Stimulated activated CD8-positive, alpha-beta memory T cell treated with anti-CD3 and anti-CD28 coated beads, Interleukin-7, amount 100 ng/mL, for 48 hours (primary cell): ENCODE results near the gene ITM2B.
"Not testable (repeated sequence)": the region's sequence is repeated elsewhere in the genome, so short reads cannot be mapped to it uniquely, and the experiment has no call there.

ENCODE experiments used
- DNase-seq, 2 donors: peaks; one replicate each; pipeline ENCODE4 v3.0.0-alpha.2; 2020; ENCODE audit warnings: low read depth in 1 of 2; ENCODE audit errors: extremely low read depth in 1 of 2

ITM2B gene

DNA sequence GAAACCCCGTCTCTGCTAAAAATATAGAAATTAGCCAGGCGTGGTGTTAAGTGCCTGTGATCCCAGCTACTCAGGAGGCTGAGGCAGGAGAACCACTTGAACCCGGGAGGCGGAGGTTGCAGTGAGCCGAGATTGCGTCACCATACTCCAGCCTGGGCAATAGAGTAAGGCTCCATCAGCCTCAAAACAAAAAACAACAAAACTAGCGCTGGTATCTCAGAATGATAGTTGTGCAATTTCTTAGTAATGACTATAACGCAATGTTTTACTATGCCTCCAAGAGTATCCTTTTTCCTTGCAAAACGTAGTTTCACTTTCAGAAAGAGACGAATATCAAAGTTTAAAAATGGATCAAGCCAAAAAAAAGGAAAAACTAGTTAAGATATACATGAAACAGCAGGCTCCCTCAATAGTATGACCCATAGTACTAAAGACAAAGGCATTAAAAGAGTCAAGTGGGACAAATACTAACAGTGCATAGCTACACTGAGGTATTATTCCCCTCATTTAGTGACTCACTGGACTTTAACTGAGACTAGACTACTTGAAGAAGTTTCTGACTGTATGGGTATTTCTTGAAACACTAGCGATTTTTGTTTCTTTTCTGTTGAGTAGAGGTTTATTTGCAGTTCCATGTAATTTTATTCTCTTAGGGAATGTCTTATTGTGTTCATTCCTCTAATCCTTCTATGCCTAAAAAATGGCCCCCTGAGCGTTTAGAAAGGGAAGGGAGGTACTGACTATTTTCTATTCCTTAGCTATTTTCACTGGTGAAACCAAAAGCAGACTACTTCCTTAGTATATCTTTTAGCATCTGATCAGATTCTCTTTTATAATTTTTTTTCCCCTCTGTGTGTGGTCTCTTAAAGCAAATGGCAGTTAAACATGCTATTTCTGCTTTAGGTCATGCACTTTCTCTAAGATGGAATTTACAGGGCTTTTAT, 10.4 kb upstream of the ITM2B start:
- DNase-seq = no peak

DNA sequence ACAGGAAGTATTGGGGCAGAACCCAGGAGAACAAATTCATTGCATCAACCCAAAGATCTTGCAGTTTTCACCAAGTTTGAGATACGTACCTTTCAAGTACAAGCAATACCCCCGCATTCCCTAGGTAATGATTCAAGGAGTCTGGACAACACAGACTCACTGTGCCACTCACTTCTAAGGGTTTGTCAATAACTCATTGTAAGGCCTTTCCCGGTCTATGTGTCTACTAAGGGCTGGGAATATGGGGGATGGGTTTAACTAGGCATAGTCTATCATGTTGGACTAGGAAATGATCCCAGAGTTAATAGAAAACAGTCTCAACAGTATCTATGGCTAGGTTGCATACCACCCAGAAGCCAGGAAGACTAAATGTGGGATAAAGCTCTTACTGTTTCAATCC, 8.3 kb upstream of the ITM2B start:
- no peak for DNase-seq

DNA sequence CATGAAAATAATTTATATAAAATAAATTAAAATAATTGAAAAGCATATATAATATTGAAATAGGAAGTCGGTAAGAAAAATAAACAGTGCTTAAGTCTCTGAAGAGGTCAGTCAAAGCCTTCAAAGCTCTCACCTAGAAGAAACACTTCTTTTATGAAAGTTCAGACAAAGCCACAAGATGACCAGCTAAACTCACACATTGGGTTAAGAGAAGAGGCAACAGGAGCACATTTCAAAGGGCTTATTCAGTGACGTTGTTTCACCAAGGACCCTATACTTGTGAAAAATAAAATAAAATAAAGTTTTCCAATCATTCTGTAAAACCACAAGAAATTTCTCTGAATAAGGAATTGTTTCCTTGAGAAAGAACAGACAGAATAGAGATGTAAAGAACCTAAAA, 2.5 kb upstream of the ITM2B start:
- no peak for DNase-seq

DNA sequence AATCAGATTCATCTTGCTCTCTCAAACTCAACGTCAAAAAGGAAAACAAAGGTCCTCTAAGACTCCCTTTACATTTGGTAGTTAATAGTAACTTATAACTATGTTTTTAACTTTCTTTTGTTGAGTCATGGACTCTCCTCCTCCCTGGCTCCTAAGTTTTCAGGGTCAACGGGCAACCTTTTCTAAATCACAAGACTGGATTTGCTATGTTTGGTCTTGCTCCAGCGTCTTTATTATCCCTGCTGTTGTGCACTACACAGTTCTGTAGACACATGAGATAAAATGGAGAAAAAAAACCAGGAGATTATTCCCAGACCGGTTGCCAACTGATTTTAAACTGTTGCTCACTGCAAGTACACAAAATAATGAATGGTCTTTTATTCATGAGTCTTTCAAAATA, 1.9 kb upstream of the ITM2B start:
- DNase-seq = no peak

DNA sequence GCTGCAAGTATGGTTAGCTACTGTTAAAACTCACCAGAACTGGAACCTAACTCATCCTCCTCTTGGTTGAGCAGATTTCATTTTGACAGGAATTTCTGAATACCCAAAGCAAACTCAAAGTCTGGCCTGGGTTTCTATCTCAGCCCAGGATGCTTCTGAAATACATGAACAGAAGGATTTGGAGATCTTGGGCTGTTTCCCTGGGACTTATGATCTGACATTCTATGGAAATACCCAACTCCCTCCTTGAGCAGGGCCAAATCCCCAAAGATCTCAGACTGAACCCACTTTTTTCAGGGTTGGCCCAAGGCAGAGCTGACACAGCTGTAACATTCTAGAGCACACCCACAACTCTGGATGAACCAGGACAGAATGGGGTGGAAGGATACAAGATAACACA, 1.1 kb upstream of the ITM2B start:
- DNase-seq = no peak

DNA sequence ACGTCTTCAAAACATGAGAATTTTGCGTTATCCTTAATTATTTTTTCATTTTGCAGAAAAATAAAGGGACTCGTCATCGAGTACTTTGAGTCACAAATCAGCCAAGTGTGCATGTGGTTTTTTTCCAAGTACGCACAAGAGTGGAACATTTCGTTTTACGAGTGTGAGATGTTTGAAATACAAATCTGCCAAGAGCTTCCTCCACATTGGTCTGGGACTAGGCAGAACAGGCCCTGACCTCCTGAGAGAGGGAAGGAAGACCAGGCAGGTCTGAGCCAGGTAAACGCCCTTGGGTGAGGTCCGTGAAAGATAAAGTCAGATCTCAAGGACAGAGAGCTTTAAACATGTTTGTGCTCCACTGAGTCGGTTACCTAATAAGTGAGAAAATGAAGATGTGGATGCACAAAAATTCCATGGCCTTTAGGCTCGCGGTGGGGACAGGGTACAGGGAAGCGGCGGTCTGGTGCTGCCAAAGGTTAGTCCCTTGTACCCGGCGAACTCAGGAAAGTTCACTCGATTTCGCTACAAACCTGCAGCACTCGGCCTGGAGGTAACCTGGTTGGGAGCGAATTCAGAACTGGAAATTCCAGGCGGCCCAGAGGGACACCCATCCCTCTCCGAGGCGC, 473 bp upstream of the ITM2B start:
- DNase-seq = no peak

DNA sequence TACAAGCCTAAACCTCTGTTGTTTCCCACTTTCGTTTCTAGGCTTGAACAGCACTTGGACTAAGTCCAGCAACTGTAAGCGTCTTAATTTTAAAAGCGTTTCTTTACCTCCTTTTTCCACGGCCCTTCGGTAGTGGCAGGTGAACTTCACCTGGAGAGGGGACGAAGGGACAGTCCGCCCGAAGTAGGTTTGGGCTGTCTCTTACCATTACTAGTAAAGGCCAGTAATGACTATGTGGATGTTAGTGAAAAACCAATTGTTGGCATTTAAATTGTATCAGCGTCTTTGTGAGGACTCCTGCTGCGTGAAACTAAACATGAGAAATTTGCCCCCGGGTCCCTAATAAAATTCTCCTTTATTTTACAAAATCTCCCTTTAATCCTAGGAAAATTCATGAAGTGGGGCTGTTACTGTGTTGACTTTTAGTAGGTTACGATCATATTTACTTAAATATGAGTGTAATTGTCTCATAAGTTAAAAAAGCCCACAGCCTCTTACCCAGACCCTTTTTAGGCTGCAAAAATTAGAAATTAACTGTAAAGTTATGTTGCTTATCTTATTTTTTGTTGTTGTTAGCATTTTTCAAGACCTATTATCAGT, 983 bp downstream of the ITM2B start:
- no peak for DNase-seq

DNA sequence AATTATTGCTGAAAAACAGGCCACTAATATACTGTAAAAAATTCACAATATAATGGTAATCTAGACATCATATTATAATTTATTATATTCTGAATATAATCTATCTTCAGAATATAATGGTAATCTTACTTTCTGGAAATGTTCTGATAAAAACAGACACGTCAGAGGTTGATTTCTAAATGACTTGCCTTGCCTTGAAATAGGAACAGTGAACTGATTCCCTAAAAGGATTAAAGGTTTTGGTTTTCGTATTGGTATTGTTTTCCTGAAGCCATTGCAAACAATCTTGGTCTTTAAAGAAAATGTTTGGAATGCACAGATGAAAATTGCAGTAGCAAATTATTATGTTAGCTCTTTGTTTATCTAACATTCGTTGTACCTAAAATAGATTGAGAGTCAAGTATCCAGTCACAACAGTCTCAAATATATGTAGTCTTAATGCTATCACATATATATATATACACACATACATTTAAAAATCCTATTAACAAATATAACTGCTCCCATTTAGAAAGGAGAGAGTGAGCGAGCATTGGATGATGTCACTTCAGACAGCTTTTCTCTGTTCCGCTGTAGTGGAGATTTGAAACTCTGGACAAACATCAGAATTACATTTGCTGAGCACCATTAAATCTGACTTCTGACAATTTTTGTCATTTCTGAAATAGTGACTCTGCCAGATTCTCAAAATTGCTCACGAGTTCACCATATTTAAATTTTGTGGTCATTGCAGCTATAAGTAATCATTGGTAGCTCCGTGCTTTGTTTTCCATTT, 1.7 kb downstream of the ITM2B start:
- no peak for DNase-seq

DNA sequence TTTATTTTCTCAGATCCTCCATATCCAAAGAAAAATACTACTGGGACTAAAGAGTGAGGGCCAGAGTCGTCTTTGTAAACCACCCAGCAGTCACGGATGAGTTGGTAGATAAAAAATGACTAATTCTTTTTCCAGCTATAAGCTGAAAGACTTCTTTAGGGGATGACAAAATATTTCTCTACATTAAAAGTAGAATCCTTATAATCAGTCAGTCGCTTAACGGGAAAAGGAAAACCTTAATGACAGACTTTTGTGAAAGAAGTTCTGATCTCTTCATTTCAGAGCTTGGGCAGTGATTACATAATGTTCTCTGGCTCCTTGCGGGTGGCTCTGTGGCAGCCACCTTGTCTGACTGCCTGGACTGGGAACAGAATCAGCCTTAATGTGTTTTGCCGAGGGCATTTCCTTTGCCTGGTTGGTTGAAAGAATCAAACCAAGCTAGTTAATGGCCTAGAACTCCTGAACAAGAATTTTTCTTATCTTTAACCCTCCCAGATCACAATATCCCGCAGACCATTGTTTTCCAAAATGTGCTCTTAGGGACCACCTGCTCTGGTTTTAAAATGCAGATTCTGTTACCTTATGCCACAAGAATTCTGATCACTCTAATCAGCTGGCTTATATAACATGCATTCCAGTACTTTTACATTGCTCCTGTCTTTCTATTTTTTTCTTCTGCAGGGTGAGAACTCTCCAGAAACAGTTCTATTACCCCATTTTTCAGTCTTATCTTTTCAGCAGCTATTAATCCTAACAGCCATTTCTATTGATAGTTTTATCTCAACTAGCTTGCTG, 2.5 kb downstream of the ITM2B start:
- DNase-seq = no peak

DNA sequence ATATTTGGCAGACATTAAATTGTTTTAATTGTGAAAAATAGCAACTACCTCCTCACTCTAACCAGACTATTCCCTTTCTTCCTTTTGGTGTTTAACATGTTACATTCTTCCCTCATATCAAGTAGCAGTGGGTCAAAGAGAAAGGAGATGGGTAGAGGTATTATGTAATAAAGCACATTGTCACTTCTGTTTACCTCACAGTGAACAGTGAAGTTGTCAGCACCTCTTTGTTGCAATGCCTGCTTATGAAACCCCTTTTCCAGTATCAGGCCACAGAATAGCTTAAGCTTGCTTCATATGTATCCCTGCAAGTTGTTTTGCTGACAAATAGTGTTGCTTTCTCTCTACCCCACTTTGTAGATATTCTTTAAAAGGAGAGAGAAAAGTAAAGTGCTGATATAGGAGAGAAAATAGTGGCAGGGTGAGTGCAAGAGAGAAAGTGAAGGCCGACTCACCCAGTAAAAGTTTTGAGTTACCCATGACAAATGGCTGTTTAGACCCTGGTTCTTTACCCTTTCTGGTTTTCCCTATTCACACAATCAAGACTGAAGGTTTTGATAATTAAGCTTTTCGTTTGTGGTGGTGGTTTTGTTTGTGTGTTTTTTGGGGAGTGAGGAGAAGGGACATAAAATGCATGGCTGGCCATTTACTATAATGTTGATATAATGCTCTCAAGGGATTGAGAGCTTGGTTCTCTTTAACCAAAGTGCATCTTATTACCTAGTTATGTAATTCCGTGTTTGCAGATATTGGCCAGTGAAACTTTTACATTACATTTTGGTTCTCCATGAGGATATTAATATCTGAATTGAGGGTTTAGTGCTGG, 3.7 kb downstream of the ITM2B start:
- DNase-seq = no peak

DNA sequence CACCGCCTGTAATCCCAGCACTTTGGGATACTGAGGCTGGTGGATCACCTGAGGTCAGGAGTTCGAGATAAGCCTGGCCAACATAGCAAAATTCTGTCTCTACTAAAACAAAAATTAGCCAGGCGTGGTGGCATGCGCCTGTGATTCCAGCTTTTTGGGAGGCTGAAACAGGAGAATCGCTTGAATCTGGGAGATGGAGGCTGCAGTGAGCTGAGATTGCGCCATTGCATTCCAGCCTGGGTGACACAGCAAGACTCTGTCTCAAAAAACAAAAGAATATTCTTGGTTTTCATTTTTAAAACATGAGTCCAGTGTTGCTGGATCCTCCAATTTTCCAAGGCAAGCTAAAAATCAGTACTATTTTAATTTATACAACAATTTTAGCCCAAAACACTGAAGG, 6.4 kb downstream of the ITM2B start:
- DNase-seq = not testable (repeated sequence)

DNA sequence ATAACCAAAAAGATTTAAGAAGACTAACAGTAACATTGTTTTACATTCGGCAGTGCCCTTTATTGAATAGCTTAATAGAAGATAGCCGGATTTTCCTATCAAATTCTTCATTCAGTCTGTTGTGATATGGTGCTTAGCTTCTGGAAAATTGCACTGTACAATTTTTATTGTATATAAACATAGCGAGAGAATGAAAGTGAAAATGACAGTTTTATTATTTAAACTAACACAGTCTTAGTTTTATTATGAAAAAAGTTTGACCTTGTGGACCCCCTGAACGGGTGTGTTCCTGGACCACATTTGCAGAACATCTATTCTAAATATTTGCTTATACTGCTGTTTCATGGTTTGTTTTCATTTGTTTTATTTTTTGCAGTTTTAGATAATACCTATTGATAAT, 8.6 kb downstream of the ITM2B start:
- no peak for DNase-seq

DNA sequence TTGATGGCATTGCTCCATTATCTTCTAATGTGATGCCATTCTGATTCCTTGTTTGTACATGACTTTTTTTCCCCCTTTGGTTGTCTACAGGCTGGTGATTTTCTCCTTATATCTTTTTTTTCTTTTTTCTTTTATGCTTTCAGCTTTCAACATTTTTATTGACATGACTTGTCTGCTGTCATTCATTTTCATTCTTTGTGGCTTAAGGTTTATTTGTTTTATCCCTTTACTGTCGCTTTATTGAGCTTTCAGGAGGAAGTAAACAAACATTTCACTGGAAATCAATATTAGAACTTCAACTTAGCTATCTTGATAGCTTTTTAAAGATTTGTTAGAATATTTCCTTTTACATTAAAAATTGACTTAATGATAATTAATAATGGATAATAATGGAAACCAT, 9.7 kb downstream of the ITM2B start:
- DNase-seq = no peak

DNA sequence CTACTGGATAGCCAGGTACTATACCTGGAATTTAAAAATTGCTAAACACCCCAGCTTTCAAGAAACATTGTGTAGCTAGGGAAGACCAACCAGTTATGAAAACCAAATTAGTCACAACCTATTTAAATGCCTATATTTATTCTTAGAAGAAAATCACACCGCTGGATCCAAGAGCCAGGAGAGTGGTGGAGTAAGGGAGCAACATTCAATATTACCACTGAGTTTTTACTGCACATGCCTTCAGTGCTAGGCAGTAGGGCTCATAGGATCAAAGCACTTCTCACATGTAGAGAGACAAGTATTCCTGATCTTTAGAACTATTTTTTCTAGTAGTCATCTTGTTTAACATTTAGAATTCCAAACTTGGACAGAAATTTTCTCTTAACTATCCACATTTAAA, 11.2 kb downstream of the ITM2B start:
- no peak for DNase-seq

DNA sequence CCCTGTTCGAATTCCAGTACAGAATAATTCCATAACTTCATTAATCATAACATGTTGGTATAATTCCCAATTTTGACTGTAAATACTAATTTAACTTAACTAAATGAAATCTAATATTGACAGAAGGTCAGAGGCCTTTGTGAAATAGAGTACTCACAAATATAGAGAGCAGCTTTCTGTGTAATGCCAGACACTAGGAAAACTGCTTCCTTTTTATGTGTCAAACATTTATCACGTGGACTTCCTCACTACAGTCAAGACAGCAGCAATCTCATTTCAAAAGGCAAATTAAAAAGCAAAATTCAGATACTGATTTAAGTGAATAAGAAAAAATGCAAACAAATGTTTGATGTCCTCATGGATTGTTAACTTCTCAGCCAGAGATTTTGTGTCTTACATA, 13.1 kb downstream of the ITM2B start:
- no peak for DNase-seq

DNA sequence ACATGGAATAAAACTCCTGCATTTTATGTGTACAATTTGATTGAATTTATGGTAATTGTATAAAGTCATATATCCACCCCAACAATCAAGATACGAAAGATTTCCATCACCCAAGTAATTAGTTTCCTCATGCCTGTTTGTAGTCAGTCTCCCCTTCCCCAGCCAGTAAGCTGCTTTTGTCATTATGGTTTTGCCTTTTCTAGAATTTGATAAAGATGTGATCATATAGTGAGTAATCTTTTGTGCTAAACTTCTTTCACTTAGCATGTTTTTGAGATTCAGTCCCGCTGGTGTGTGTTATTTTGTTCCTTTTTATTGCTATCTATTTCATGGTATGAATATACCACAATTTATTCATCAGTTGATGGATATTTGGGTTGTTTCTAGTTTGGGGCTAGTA, 16.0 kb downstream of the ITM2B start:
- DNase-seq = no peak

DNA sequence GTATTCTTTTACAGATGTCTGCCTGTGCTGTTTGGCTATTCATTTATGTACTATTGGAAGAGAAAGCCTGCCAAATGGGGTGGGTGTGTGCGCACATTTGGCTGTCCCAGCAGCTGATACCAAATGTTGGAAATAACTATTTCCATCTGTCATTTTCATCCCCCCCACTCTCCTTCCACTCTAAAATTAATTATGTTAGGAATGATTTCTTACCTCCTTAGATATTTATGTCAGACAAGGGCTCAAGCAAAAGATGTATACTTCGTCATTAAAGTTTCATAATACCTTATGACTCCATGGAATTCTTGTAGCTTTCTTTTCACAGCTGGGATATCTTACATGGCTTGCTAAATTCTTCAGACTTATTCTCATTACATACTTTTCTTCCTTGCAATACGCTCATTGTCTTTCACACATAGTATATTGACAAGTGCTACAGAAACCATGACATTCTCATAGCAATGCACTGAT, 18.6 kb downstream of the ITM2B start:
- DNase-seq = no peak

DNA sequence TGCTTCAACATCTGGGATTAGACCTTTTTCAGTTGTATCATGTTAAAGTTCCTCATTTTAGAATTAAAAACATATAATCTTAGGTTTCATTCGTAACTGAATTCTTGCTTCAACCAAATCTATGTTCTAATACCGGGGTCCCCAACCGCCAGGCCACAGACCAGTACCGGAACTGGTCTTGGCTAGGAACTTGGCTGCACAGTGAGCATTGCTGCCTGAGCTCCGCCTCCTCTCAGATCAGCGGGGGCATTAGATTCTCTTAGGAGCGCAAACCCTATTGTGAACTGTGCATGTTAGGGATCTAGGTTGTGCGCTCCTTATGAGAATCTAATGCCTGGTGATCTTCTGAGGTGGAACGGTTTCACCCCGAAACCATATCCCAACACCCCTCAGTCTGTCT, 19.2 kb downstream of the ITM2B start:
- no peak for DNase-seq

DNA sequence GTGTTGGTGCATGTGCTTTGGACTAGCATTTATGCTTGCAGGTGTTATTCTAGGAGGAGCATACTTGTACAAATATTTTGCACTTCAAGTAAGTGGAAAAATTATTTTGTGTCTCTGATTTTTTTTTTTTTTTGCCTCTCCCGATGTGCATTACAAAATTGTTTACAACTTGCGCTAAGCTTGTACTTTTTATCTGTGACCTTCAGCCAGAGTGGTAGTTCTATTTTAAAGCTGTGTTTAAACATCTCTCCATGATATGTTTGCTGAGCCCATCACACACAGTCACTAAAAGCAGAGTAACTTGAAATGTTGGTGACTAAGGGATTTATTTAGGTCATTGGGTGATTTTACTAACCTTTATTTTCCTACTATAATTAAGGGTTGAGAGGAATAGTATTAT, 20.8 kb downstream of the ITM2B start:
- no peak for DNase-seq

DNA sequence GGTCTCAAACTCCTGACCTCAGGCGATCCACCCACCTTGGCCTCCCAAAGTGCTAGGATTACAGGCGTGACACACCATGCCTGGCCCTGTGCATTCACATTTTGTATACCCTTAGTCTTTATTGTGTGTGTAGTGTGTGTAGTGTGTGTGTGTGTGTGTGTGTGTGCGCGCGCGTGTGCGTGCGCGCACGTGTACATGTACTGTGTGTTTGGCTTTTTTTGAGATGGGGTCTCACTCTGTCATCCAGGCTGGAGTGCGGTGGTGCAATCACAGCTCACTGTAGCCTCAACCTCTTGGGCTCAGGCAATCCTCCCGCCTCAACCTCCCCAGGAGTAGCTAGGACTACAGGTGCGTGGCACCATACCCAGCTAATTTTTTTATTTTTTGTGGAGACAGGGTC, 22.1 kb downstream of the ITM2B start:
- DNase-seq = no peak
